Cardiac muscle cell (in vitro differentiated cells and primary cell): ENCODE data around the gene MYH9. TPM values are rescaled to one million over a fixed set of nuclear protein-coding genes. Genes with fewer than 3 reads are reported as not detected.
"Not testable (repeated sequence)": the region's sequence is repeated elsewhere in the genome, so short reads cannot be mapped to it uniquely, and the experiment has no call there.

ENCODE experiments used
- DNase-seq, 2 donors: peaks; one replicate each; pipeline versions ENCODE4 v3.0.0 to v3.0.0-alpha.2; 2010 to 2017; ENCODE audit warnings: low read depth in 1 of 2, low spot score in 1 of 2
- H3K27ac ChIP-seq: fragments of 200-600 bp; sonication (generic); 2 replicates; pipeline ENCODE4 v1.5.1; 2016
- H3K27me3 ChIP-seq: fragments of 200-600 bp; sonication (generic); 2 replicates; pipeline ENCODE4 v1.6.0; 2016; ENCODE audit warnings: control low read depth
- H3K36me3 ChIP-seq: fragments of 200-600 bp; sonication (generic); 2 replicates; pipeline ENCODE4 v1.5.1; 2016; ENCODE audit warnings: control low read depth
- H3K4me1 ChIP-seq: fragments of 200-600 bp; sonication (generic); 2 replicates; pipeline ENCODE4 v1.8.1; 2017; ENCODE audit warnings: low read depth, mild to moderate bottlenecking, mixed run types
- H3K4me3 ChIP-seq: fragments of 200-600 bp; sonication (generic); 2 replicates; pipeline ENCODE4 v1.5.1; 2016; ENCODE audit warnings: mild to moderate bottlenecking
- H3K9me3 ChIP-seq: fragments of 200-600 bp; sonication (generic); 2 replicates; pipeline ENCODE4 v1.5.1; 2017; ENCODE audit warnings: low read depth, mild to moderate bottlenecking, control low read depth
- polyA plus RNA-seq: library from polyadenylated mRNA; unstranded; fragments of >200 nt; fragmentation: Nextera tagmentation; extraction: Ambion mirVana; gene quantifications from 2 replicates; pipeline ENCODE4 v1.2.1, GENCODE V29; 2016
- total RNA-seq: library from RNA; depleted of rRNA; stranded (reverse); fragments of >200 nt; gene quantifications from 2 replicates; pipeline ENCODE4 v1.2.3, GENCODE V29; 2016
- TF ChIP-seq, protein P1 (sequence below): IDR thresholded peaks from 2 replicates; pipeline ENCODE4 v1.5.1; 2012; ENCODE audit warnings: low read depth, mild to moderate bottlenecking, low read length

Gene MYH9
- total and polyA plus RNA-seq, 2 experiments from 2014 or later, result 88.7 to 174 TPM

- Histone ChIP-seq H3K36me3 (no peaks in the 10 kb centered on the region), H3K4me1 (no peaks in the 10 kb centered on the region), H3K27ac (no peak overlapping the region), H3K9me3 (no peaks in the 10 kb centered on the region), H3K27me3 (no peaks in the 10 kb centered on the region), H3K4me3 (no peak overlapping the region)
- no peak for DNase-seq
- TF ChIP-seq, protein P1, sequence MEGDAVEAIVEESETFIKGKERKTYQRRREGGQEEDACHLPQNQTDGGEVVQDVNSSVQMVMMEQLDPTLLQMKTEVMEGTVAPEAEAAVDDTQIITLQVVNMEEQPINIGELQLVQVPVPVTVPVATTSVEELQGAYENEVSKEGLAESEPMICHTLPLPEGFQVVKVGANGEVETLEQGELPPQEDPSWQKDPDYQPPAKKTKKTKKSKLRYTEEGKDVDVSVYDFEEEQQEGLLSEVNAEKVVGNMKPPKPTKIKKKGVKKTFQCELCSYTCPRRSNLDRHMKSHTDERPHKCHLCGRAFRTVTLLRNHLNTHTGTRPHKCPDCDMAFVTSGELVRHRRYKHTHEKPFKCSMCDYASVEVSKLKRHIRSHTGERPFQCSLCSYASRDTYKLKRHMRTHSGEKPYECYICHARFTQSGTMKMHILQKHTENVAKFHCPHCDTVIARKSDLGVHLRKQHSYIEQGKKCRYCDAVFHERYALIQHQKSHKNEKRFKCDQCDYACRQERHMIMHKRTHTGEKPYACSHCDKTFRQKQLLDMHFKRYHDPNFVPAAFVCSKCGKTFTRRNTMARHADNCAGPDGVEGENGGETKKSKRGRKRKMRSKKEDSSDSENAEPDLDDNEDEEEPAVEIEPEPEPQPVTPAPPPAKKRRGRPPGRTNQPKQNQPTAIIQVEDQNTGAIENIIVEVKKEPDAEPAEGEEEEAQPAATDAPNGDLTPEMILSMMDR, result no peak
Observed at GRCh38 chr22:36267058-36267457, 120.7 kb downstream of the MYH9 start.

GRCh38 chr22:36263886-36264664, 123.7 kb downstream of the MYH9 start:
- not testable (repeated sequence) for H3K27ac ChIP-seq, H3K4me3 ChIP-seq, H3K9me3 ChIP-seq, H3K36me3 ChIP-seq, H3K4me1 ChIP-seq, DNase-seq, H3K27me3 ChIP-seq

GRCh38 chr22:36263216-36263673, 124.5 kb downstream of the MYH9 start:
- not testable (repeated sequence) for H3K36me3 ChIP-seq, H3K9me3 ChIP-seq, H3K27me3 ChIP-seq, H3K4me3 ChIP-seq, H3K27ac ChIP-seq
- H3K4me1 ChIP-seq, result peaks cover 13% of the 10 kb centered on the region
- peak in 1 of 2 donors; percentile 81 for DNase-seq

- H3K36me3 ChIP-seq, DNase-seq, H3K27me3 ChIP-seq, H3K9me3 ChIP-seq, H3K4me3 ChIP-seq, H3K27ac ChIP-seq: not testable (repeated sequence)
- H3K4me1 ChIP-seq, result peaks cover 13% of the 10 kb centered on the region
Observed at GRCh38 chr22:36262307-36262706, 125.5 kb downstream of the MYH9 start.

DNA sequence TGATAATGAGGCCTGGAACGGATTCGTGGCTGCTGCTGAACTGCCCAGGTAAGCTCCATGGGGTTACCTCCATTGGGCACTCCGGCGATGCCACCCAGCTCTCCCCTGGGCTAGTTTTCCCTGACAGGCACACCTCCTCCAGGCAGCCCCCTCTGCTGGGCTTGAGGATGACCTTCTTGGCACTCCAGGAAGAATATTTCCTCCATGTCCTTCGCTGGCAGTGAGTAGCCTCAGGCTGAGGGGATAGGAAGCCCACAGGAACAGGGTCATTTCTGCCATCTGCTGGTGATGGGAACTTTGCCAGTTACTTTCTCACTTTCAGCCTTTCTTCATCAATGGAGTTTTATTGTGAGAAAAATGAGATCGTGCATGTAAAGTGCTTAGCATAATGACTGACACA, 126.1 kb downstream of the MYH9 start:
- H3K4me3 ChIP-seq, DNase-seq, H3K27ac ChIP-seq, H3K36me3 ChIP-seq, H3K27me3 ChIP-seq, H3K9me3 ChIP-seq: not testable (repeated sequence)
- peaks cover 13% of the 10 kb centered on the region for H3K4me1 ChIP-seq

- Histone ChIP-seq H3K9me3 (no peaks in the 10 kb centered on the region), H3K4me3 (no peak overlapping the region), H3K4me1 (peaks cover 13% of the 10 kb centered on the region), H3K27me3 (no peaks in the 10 kb centered on the region), H3K27ac (no peak overlapping the region), H3K36me3 (no peaks in the 10 kb centered on the region)
- DNase-seq, result no peak
- TF ChIP-seq, protein P1, result no peak
Observed at GRCh38 chr22:36259615-36260300, 128.0 kb downstream of the MYH9 start.

DNA sequence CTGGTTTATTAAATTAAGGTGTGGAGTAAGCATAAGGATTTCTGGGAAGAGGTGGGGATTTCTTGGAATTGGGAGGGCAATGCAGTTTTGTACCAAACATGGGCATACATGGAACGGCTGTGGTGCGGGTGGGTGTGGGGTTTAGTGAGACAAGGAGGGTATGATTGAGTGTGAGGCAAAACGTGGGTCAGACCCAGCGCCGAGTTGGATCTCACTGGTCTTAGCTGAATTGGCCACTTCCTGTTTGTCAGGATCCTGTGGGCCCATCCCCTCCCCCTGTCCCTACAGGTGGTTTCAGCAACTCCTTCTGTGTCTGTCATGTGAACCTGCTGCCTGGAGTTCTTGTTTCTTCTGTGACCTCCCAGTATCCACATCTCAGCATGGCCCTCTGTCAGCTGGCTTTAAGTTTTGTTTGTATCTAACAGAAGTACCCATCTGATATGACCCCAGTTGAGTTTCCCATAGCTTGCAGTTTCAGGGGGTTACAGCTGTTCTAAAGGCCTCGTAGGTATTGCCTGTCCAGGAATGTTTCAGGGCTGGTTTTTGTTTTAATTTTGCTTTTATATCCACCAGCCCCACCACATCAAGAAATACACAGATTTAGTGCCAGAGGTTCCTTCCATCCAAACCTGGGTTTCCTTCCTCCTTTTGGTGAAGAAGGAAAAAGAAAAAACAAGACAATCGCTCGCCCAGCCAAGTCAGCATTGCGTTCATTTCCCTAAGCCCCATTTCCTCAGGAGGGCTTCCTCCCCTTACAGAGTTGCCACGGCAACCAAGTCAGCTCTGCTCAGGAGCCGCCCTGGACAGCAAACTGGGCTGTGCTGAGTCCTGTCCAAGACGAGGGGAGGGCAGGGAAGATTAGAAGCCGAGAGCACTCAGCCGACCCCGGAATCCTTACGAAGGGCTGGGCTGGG, 128.8 kb downstream of the MYH9 start:
- Histone ChIP-seq H3K27me3 (no peaks in the 10 kb centered on the region), H3K9me3 (no peaks in the 10 kb centered on the region), H3K36me3 (no peaks in the 10 kb centered on the region), H3K27ac (no peak overlapping the region), H3K4me1 (peaks cover 13% of the 10 kb centered on the region), H3K4me3 (no peak overlapping the region)
- TF ChIP-seq, protein P1, result no peak
- DNase-seq, result peak; percentile 58 to 82
